Stimulated activated CD8-positive, alpha-beta memory T cell treated with anti-CD3 and anti-CD28 coated beads, Interleukin-7, amount 100 ng/mL, for 48 hours (primary cell): Measurements from ENCODE around the gene SPATS2.
"Not testable (repeated sequence)": the region's sequence is repeated elsewhere in the genome, so short reads cannot be mapped to it uniquely, and the experiment has no call there.

ENCODE experiments used
- DNase-seq, 2 donors: peaks; one replicate each; pipeline ENCODE4 v3.0.0-alpha.2; 2020; ENCODE audit warnings: low read depth in 1 of 2; ENCODE audit errors: extremely low read depth in 1 of 2

SPATS2 gene

GRCh38 chr12:49403971-49404450 is 36.7 kb downstream of the SPATS2 start:
- no peak for DNase-seq

GRCh38 chr12:49404956-49405355 is 37.7 kb downstream of the SPATS2 start:
- DNase-seq: no peak

- no peak for DNase-seq
Observed at GRCh38 chr12:49410818-49411217, 43.6 kb downstream of the SPATS2 start.

- DNase-seq: no peak
Observed at GRCh38 chr12:49413010-49413409, 45.7 kb downstream of the SPATS2 start.

- DNase-seq: no peak
Observed at GRCh38 chr12:49413796-49414195, 46.5 kb downstream of the SPATS2 start.

GRCh38 chr12:49414364-49414763 is 47.1 kb downstream of the SPATS2 start:
- DNase-seq: no peak

GRCh38 chr12:49415521-49415970 is 48.3 kb downstream of the SPATS2 start:
- DNase-seq: no peak

GRCh38 chr12:49416892-49417291 is 49.6 kb downstream of the SPATS2 start:
- DNase-seq: no peak

GRCh38 chr12:49417558-49417957 is 50.3 kb downstream of the SPATS2 start:
- DNase-seq: no peak

GRCh38 chr12:49420556-49420955 is 53.3 kb downstream of the SPATS2 start:
- no peak for DNase-seq

- DNase-seq: no peak
Observed at GRCh38 chr12:49422114-49422513, 54.9 kb downstream of the SPATS2 start.

- DNase-seq: no peak
Observed at GRCh38 chr12:49428793-49429192, 61.5 kb downstream of the SPATS2 start.

GRCh38 chr12:49432616-49433015 is 65.4 kb downstream of the SPATS2 start:
- DNase-seq: no peak

- not testable (repeated sequence) for DNase-seq
Observed at GRCh38 chr12:49436799-49437198, 69.5 kb downstream of the SPATS2 start.

- DNase-seq: no peak
Observed at GRCh38 chr12:49439042-49439441, 71.8 kb downstream of the SPATS2 start.

GRCh38 chr12:49440035-49440434 is 72.8 kb downstream of the SPATS2 start:
- DNase-seq: no peak

- DNase-seq: no peak
Observed at GRCh38 chr12:49442915-49443314, 75.7 kb downstream of the SPATS2 start.

GRCh38 chr12:49446571-49446970 is 79.3 kb downstream of the SPATS2 start:
- no peak for DNase-seq

- DNase-seq: no peak
Observed at GRCh38 chr12:49448858-49449257, 81.6 kb downstream of the SPATS2 start.

- no peak for DNase-seq
Observed at GRCh38 chr12:49451468-49452259, 84.4 kb downstream of the SPATS2 start.

GRCh38 chr12:49455501-49455900 is 88.2 kb downstream of the SPATS2 start:
- DNase-seq: no peak

GRCh38 chr12:49456131-49456679 is 88.9 kb downstream of the SPATS2 start:
- DNase-seq: no peak
